ENCODE measurements around the gene SEZ6L2.
A peak's percentile ranks its signal among the peaks of the same experiment; 100 is the strongest.

SEZ6L2 gene

DNA sequence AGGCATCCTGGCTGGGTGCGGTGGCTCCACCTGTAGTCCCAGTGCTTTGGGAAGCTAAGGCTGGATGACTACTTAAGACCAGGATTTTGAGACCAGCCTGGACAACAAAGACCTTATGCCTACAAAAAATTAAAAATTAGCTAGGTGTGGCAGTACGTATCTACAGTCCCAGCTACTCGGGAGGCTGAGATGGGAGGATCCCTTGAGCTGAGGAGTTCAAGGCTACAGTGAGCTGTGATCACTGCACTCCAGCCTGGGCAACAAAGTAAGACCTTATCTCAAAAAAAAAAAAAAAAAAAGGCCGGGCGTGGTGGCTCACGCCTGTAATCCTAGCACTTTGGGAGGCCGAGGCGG lies 73.0 kb downstream of the SEZ6L2 start:
- Histone ChIP-seq H3K9ac (ENCODE audit: low read depth, low read length) (no peak overlapping the region), H3K4me1 (ENCODE audit: control insufficient read depth, insufficient read depth, low read length) (peaks cover 4% of the 10 kb centered on the region), H3K27me3 (ENCODE audit: control insufficient read depth, insufficient read depth, low read length) (no peaks in the 10 kb centered on the region), H3K9me3 (ENCODE audit: control insufficient read depth, insufficient read depth, low read length) (no peaks in the 10 kb centered on the region), H3K36me3 (ENCODE audit: control insufficient read depth, insufficient read depth, low read length) (peaks cover 2% of the 10 kb centered on the region), H3K4me3 (ENCODE audit: low read depth, low read length) (no peak overlapping the region)

DNA sequence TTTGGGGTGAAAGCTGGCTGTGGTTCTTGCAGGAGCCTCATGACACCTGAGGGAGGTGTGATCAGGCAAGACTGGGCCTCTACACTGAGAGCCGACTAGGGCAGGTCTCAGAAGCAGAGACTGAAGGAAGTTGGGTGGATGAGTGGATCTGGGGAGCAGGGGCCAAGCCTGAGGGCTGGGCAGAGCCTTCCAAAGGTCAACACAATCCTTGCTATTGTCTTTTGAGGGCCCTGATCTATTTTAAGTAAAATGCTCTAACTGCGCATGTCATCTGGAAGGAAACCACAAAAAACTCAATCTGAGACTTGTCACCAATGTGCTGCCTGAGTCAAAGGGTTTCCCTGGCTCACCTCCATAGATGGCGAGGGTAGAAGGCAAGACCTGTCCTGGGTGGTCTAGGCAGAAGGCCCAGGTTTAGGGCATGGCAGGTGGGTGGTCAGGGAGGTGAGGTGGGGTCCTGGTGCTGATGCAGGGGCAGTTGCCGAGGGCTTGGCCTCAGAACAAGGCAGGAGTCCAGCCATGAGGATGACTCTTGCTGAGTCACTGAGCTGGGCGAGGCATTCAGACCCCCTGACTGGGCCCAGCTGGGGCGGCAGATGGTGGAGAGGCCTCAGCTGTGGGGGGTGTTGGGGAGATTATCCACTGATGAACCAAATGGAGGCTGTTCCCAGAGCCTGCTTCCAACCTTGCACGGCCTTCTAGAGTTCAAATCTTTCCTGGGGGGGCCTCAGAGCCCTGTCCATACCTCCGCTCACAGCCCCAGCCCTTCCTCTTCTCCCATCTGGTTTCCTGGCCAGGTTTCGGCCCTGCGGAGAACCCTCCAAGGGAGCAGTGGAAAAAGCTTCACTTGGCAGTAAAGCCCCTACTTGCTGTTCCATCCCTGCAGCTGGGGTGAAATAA lies 74.0 kb downstream of the SEZ6L2 start:
- H3K4me1 ChIP-seq (ENCODE audit: control insufficient read depth, insufficient read depth, low read length): peaks cover 4% of the 10 kb centered on the region
- H3K4me3 ChIP-seq (ENCODE audit: low read depth, low read length): no peak overlapping the region
- peaks cover 5% of the 10 kb centered on the region for H3K36me3 ChIP-seq (ENCODE audit: control insufficient read depth, insufficient read depth, low read length)
- H3K9me3 ChIP-seq (ENCODE audit: control insufficient read depth, insufficient read depth, low read length): no peaks in the 10 kb centered on the region
- H3K9ac ChIP-seq (ENCODE audit: low read depth, low read length): peak overlapping the region; percentile 16
- H3K27me3 ChIP-seq (ENCODE audit: control insufficient read depth, insufficient read depth, low read length): no peaks in the 10 kb centered on the region

DNA sequence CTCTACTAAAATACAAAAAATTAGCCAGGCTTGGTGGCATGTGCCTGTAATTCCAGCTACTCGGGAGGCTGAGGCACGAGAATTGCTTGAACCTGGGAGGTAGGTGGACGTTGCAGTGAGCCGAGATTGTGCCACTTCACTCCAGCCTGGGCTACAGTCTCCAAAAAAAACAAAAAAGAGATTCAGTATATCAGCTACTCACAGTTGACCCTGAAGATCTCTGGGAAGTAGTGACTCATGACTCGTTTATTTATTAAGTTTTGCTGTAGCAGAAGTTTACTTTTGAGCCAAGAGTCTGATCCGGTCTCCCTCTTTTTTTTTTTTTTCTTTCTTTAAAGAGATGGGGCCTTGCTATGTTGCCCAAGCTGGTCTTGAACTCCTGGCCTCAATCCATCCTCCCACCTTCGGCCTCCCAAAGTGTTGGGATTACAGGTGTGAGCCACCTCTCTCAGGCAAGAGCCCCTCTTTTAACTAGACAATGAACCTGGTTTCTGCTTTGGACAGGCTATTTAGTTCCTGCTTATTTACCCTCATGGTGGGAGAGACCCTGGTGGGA lies 74.7 kb downstream of the SEZ6L2 start:
- Histone ChIP-seq H3K9ac (ENCODE audit: low read depth, low read length) (no peak overlapping the region), H3K4me3 (ENCODE audit: low read depth, low read length) (no peak overlapping the region), H3K4me1 (ENCODE audit: control insufficient read depth, insufficient read depth, low read length) (peaks cover 4% of the 10 kb centered on the region), H3K36me3 (ENCODE audit: control insufficient read depth, insufficient read depth, low read length) (peaks cover 10% of the 10 kb centered on the region), H3K9me3 (ENCODE audit: control insufficient read depth, insufficient read depth, low read length) (no peaks in the 10 kb centered on the region), H3K27me3 (ENCODE audit: control insufficient read depth, insufficient read depth, low read length) (no peaks in the 10 kb centered on the region)

DNA sequence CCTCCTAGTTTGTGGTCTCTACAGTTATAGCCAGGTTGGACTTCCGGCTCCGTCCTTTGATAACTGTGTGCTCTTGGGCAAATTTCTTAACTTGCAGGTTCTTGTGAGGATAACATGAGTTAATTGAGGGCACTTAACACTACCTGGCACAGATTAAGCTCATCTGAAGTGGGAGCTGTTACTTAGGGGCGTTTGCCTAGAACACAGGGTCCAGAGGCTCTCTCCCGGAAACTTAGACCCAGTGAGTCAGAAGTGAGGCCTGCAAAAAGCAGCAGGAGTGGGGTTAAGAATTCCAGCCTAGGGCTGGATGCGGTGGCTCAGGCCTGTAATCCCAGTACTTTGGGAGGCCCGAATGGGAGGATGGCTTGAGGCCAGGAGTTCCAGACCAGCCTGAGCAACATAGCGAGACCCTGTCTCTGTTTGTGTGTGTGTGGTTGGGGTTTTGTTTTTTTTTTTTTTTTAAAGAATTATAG lies 77.7 kb downstream of the SEZ6L2 start:
- Histone ChIP-seq H3K36me3 (ENCODE audit: control insufficient read depth, insufficient read depth, low read length) (peaks cover 26% of the 10 kb centered on the region), H3K9me3 (ENCODE audit: control insufficient read depth, insufficient read depth, low read length) (no peaks in the 10 kb centered on the region), H3K4me3 (ENCODE audit: low read depth, low read length) (no peak overlapping the region)

More for the DNA sequence above, 77.7 kb downstream of the SEZ6L2 start:
- Histone ChIP-seq H3K9ac (ENCODE audit: low read depth, low read length) (no peak overlapping the region), H3K27me3 (ENCODE audit: control insufficient read depth, insufficient read depth, low read length) (no peaks in the 10 kb centered on the region), H3K4me1 (ENCODE audit: control insufficient read depth, insufficient read depth, low read length) (peaks cover 4% of the 10 kb centered on the region)
